Measurements from ENCODE around the gene SLC30A1.
"Not testable (repeated sequence)": the region's sequence is repeated elsewhere in the genome, so short reads cannot be mapped to it uniquely, and the experiment has no call there.

The SLC30A1 gene

DNA sequence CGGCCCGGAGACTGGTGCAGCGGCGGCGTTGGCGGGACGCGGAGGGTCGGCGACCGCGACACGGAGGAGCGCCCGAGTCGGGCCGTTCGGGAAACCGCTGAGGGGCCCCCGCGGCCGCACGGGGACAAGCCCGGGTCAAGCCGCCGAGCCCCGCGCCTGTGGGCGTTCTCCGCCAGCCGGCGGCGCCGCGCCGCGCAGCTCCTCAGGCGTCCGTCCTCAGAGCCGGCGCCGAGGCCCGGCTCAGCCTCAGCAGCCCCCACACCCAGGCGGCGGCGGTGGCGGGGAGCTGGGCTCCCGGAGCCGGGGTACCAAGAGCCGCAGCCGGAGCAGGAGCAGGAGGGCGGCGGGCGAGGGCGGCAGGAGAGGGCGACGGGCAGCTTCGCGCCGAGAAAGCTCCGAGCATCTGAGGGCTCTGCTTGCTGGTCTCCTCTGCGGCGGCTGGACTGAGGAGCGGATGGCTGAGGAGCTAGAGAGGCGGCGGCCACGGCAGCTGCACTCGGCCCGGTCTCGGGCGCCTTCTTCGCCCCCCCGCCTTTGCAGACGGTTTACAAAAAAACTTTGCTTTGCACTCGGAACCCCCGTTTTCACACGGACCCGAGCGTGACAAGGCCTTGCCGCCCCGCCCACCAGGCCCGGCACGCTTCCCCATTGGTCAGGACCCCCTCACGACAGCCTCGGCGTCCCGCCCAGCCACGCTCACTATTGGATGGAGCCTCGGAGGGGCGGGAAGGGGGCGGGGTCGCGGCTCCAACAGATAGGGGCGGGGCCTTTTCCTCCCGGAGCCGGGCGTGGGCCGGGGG is at the start of gene SLC30A1:
Gene SLC30A1 (minus strand): TSS at position 522 of the 800 bp plus-strand sequence. CDS start 549 bp downstream, outside the sequence.
- DNase-seq = peak; percentile 100

DNA sequence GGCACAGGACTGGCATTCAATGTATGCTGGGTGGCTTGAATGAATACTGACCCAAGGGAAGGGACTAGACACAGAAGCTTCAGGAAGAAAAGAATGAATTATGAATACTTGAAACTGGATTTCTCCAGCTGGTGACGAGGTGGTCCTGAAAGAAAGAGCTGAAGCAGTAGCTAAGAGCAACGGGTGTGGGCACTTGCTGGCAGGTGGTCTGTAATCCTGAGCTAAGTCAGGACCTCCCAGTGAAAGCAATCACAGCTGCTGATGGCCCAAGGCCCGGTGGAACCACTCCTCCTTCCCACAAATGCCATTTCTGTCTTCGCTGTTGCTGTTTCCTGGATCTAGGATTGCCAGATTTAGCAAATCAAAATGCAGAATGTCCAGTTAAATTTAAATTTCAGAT is 49.5 kb upstream of the SLC30A1 start:
- DNase-seq = no peak

DNA sequence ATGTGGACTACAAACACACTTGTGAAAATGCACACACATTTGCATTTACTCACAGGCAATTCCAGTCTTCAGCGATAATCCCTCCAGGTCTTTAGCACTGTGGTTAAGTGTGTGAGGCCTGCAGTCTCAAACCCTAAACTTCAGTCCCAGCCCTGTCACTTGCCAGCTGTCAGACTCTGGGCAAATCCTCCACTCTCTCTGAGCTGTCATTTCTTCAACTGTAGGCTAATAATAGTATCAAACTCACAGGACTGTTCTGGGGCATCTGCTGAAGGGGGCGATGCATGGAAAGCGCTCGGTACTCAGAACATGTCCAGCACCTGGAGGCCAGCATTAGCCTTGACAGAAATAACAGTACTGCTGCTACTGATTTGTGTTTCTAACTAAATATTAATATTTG is 48.3 kb upstream of the SLC30A1 start:
- no peak for DNase-seq

DNA sequence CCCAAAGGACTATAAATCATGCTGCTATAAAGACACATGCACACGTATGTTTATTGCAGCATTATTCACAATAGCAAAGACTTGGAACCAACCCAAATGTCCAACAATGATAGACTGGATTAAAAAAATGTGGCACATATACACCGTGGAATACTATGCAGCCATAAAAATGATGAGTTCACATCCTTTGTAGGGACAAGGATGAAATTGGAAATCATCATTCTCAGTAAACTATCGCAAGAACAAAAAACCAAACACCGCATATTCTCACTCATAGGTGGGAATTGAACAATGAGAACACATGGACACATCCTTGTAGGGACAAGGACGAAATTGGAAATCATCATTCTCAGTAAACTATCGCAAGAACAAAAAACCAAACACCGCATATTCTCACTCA is 46.9 kb upstream of the SLC30A1 start:
- not testable (repeated sequence) for DNase-seq

- DNase-seq = no peak
Observed at GRCh38 chr1:211625040-211625439, 46.1 kb upstream of the SLC30A1 start.

DNA sequence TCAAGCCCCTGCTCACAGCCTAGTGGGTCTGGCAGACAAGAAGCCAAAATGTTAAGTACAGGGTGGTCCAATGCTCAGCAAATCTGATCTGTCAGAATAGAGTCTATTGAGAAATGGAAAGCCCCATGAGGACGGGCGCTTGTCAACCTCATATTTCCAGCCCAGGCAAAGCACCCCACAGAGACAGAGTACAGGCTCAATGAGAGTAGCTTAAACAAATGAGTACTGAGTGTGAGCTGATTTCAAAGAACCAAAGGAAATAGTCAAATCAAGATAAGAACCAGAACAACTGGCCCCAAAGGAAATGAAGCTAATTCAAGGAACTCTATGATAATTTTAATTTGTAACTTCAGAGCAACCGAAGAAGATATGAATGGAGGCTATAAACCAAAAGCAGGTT is 44.6 kb upstream of the SLC30A1 start:
- no peak for DNase-seq

GRCh38 chr1:211621447-211622198 is 42.7 kb upstream of the SLC30A1 start:
- no peak for DNase-seq

DNA sequence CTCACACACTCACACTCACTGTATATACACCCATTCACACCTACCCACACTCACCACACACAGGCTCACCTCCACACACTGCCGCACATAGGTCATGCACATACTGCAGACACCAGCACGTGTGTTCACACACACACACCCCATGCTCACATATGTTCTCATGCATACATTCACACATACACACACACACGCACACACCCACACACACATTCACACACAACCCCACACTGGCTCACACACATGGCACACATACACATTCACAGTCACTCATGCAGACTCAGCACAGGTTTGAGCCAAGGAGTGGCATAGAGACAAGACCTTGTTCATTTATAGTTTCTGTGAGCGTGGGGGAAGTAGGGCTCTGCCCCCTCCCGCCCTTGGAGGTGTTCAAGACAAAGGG is 41.1 kb upstream of the SLC30A1 start:
- DNase-seq = no peak

GRCh38 chr1:211619033-211619996 is 40.4 kb upstream of the SLC30A1 start:
- no peak for DNase-seq

- DNase-seq = no peak
Observed at GRCh38 chr1:211616965-211617297, 38.0 kb upstream of the SLC30A1 start.

GRCh38 chr1:211616231-211616964 is 37.4 kb upstream of the SLC30A1 start:
- no peak for DNase-seq

DNA sequence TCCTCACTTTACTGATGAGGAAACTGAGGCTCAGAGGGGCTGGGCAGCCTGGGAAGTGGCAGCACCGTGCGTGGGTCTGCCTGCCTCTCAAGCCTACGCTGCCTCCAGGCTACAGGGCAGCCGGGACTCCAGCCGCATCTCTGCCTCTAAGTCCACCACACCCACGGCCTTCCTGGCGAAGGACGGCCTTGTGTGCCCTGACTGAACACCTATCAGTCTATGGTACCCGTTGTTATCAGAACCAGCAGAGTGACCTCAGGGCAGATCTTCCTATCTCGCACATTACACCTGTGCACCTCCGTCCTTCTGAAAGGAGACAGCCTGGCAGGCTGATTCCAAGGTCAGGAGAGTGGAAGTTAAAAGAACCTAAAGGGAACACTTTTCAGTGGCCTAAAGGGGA is 35.7 kb upstream of the SLC30A1 start:
- no peak for DNase-seq

DNA sequence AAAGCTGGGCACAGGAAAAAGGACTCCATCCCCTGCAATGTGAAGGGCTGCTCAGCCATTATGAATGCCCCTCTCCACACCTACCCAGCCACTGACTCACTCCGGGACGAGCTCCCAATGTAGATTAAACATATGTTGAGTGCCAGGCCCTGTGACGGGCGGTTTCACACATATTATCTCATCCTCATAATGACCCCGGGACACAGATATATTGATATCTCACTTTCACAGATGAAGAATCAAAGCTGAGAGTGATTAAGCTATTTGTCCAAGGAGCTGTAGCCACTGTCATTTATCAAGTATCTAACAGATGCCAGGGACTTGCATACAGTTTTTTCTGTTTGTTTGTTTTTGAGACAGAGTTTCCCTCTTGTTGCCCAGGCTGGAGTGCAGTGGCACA is 35.0 kb upstream of the SLC30A1 start:
- no peak for DNase-seq

GRCh38 chr1:211613108-211613947 is 34.4 kb upstream of the SLC30A1 start:
- DNase-seq = no peak

DNA sequence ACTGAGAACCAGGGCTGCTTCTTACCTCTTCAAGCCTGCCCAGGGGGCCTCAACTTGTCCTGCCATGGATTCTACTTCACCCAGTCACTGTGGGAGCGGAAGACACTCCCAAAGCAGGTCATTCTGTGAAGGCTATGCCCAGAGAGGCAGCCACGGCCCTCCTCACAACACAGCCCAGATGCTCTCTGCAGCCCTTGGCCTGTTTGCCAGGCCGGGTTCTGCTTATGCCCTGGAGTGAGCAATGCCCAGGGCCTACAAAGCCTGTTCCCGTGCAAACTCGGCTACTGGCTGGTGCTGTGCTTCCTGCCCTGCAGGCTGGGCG is 33.8 kb upstream of the SLC30A1 start:
- DNase-seq = no peak

GRCh38 chr1:211611818-211612217 is 32.9 kb upstream of the SLC30A1 start:
- DNase-seq = no peak

DNA sequence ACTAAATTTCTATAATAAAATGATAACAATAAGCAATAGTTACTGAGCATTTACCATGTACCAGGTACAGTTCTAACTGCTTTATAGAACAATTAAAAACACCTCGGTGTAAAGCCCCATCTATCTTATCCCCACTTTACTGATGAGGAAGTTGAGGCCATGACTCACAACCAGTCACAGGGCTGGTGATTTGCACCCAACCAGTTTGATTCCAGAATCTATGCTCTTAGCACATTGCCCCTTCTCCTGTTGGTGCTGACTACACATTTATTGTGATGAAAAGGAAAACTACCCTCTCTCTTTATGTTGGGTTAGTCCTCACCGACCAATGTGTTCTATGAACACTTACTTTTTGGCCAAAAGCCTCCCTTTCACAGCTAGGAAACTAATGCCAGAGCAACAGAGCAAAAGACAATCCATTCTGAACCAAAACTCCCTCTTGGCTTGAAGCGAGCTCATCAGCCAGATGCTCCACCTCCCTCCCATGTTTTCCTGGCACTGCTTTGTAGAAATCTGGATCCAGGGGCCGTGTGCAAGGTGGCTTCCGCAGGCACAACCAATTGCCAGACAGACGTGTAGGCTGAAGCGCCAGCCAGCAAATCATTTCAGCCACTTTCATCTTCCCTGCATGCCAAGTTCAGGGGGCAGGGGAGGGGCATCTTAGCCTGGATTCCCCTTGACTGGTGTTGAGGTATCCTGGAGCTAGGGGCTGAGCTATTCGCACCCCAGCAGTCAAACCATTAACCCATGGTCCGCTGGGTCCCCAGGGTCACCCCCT is 32.0 kb upstream of the SLC30A1 start:
- DNase-seq = no peak

DNA sequence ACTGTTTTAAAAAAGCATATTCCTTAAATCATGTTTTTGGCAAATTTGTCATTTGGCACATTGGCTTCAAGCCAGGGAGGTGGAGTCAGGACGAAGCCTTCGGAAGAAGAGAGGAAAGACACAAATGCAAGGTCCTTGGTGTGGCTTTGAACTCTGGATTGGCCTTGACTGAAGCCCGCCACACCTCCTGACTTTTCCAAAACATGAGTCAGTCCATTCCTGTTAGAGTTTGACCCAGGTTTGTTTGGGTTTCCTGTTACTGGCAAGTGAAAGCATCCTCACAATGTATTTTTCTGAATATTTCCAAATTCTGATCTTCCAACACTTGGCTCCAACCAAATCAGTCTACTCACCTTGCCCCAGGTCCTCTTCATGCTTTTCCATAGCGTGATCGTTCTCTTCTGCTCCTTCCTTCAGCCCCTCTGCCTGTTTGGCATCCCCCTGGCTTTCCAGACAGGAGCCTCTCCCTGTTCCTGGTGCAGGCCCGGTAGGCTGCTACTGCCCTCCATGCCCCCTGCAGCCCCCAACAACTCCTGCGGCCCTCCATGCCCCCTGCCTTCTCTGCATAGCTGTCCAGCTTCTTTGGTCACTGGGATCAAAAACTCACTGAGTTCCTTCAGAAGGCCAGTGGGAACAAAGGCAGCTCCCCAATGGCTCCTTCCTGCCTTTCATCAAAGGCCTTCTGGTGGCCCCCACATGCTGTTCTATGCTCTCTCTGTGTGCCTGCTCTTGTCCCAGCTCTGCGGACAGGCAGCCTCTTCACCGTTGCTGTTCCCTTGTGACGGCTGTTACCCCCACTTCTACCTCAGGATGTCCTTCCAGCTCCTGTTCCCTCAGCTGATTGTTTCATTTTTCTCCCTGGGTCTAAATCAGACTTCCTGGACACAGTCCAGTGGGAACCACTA is 30.4 kb upstream of the SLC30A1 start:
- peak; percentile 9 for DNase-seq

DNA sequence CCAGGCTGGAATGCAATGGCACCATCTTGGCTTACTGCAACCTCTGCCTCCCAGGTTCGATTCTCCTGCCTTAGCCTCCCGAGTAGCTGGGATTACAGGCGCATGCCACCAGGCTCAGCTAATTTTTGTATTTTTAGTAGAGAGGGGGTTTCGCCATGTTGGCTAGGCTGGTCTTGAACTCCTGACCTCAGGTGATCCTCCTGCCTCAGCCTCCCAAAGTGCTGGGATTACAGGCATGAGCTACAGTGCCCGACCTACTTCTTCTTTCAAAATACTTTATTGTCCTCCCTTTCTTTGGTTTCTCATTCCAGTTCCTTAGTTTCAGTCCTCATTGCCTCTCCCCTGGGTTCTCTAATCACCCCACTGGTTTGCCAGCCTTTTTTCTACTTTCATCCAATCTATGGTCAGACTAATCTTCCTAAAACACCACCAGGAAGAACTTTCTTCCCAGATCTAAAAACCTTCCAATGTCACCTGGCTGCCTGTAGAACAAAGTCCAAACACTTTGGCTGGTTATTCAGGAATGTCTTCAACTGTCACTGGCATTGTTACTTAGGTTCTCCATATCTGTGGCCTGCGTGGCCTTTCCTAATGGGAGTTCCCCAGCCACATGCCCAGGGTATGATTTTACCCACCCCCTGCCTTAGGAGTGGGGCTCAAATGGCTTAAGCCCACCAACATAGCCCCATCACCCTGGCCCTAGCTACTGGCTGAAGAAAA is 29.0 kb upstream of the SLC30A1 start:
- peak; percentile 15 for DNase-seq
